Mucosa of rectum (tissue), 2 donors: ENCODE measurements around the gene ACTMAP.

Source experiments
- H3K27ac ChIP-seq, 2 donors: one replicate each; pipeline ENCODE4 v1.7.0; 2013; ENCODE audit warnings: inconsistent platforms in 2 of 2, low read depth in 2 of 2, low read length in 2 of 2
- H3K27me3 ChIP-seq, 2 donors: one replicate each; pipeline ENCODE4 v1.7.0; 2013; ENCODE audit warnings: low read length in 2 of 2; ENCODE audit not compliant: control insufficient read depth in 2 of 2, insufficient read depth in 2 of 2
- H3K36me3 ChIP-seq, 2 donors: one replicate each; pipeline ENCODE4 v1.7.0; 2013; ENCODE audit warnings: low read length in 2 of 2; ENCODE audit not compliant: control insufficient read depth in 2 of 2, insufficient read depth in 2 of 2
- H3K4me1 ChIP-seq, 2 donors: one replicate each; pipeline ENCODE4 v1.7.0; 2013; ENCODE audit warnings: low read length in 2 of 2, mild to moderate bottlenecking in 1 of 2; ENCODE audit not compliant: control insufficient read depth in 2 of 2, insufficient read depth in 2 of 2
- H3K4me3 ChIP-seq, 2 donors: one replicate each; pipeline ENCODE4 v1.7.0; 2013; ENCODE audit warnings: low read length in 2 of 2
- H3K9ac ChIP-seq, 2 donors: one replicate each; pipeline ENCODE4 v1.7.0; 2013; ENCODE audit warnings: low read length in 2 of 2, low read depth in 1 of 2, mild to moderate bottlenecking in 1 of 2
- H3K9me3 ChIP-seq, 2 donors: one replicate each; pipeline ENCODE4 v1.7.0; 2013; ENCODE audit warnings: low read length in 2 of 2; ENCODE audit not compliant: control insufficient read depth in 2 of 2
- donor health status: healthy.
- donor health status: Normal muscosa, but diverticular disease.

ACTMAP gene

GRCh38 chr19:40762754-40763470, 12.6 kb upstream of the ACTMAP start:
- no peak overlapping the region for H3K9ac ChIP-seq
- no peaks in the 10 kb centered on the region for H3K4me1 ChIP-seq
- peaks cover 73 to 76% of the 10 kb centered on the region in 2 donors for H3K36me3 ChIP-seq
- H3K27ac ChIP-seq = no peak overlapping the region
- no peaks in the 10 kb centered on the region for H3K9me3 ChIP-seq
- no peaks in the 10 kb centered on the region for H3K27me3 ChIP-seq
- no peak overlapping the region for H3K4me3 ChIP-seq

DNA sequence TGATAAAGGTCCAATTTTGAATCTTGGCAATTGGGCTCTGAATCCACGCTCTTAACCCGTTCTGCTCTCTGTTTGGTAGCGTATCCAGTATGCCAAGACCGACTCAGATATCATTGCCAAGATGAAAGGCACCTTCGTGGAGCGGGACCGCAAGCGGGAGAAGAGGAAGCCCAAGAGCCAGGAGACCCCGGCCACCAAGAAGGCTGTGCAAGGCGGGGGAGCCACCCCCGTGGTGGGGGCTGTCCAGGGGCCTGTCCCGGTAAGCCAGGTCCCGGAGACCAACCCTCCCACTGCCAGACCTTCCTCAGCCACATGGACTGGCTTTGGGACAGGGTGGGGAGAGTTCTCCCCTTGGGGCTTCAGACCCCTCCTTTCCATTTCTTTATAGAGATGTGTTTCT, 9.1 kb upstream of the ACTMAP start:
- Histone ChIP-seq H3K36me3 (peaks cover 68 to 79% of the 10 kb centered on the region in 2 donors), H3K9me3 (no peaks in the 10 kb centered on the region), H3K4me1 (peaks cover 13 to 20% of the 10 kb centered on the region in 2 donors), H3K27me3 (no peaks in the 10 kb centered on the region), H3K9ac (no peak overlapping the region), H3K27ac (no peak overlapping the region), H3K4me3 (no peak overlapping the region)

GRCh38 chr19:40758491-40758890, 8.2 kb upstream of the ACTMAP start:
- Histone ChIP-seq H3K4me1 (peaks cover 20 to 22% of the 10 kb centered on the region in 2 donors), H3K27ac (no peak overlapping the region), H3K36me3 (peaks cover 60 to 70% of the 10 kb centered on the region in 2 donors)

DNA sequence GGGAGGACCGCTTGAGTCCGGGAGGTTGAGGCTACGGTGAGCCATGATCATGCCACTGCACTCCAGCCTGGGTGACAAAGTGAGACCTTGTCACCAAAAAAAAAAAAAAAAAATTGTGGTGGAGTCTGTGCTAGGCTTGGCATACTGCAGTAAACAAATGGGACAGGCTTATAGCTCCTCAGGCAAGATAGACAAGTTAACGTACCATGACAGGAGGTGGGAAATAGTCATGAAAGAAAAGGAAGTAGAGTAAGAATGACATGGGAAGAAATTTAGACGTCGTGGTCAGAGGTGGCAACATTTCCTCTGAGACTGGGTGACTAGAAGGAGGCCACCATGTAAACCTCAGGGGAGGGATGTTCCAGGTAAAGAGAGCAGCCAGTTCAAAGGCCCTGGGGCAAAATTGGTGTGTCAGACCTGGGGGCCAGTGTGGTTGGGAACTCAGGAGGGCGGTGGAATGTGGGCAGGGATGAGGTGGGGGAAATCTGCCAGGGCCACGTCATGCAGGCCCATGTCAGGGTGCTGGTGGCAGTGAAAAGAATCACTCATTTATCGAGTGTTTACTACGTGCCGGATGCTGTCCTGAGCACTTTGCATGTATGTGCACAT, 6.3 kb upstream of the ACTMAP start:
- Histone ChIP-seq H3K9ac (peak overlapping the region in 1 of 2 donors; percentile 19), H3K27ac (no peak overlapping the region), H3K36me3 (peaks cover 41 to 52% of the 10 kb centered on the region in 2 donors), H3K27me3 (no peaks in the 10 kb centered on the region), H3K4me3 (no peak overlapping the region), H3K4me1 (peaks cover 22 to 32% of the 10 kb centered on the region in 2 donors), H3K9me3 (no peaks in the 10 kb centered on the region)

More at GRCh38 chr19:40758491-40758890, 8.2 kb upstream of the ACTMAP start:
- Histone ChIP-seq H3K4me3 (no peak overlapping the region), H3K9me3 (no peaks in the 10 kb centered on the region), H3K27me3 (no peaks in the 10 kb centered on the region), H3K9ac (no peak overlapping the region)

DNA sequence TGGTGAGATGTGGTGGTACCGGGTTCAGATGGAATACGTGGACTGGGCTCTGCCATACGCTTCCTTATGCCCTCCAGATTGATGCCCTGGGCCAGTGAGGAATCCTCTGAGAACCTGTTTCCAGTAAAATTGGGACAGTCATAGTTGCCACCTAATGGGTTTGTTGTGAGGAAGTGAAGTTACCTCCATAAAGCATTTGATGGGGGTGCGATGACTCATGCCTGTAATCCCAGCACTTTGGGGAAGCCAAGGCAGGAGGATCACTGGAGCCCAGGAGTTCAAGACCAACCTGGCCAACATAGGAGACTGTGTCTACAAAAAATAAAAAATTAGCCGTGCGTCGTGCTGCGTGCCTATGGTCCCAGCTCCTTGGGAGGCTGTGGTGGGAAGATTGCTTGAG, 5.5 kb upstream of the ACTMAP start:
- Histone ChIP-seq H3K27ac (no peak overlapping the region), H3K36me3 (peaks cover 33 to 45% of the 10 kb centered on the region in 2 donors), H3K4me1 (peaks cover 22 to 32% of the 10 kb centered on the region in 2 donors)

GRCh38 chr19:40755248-40755624, 5.0 kb upstream of the ACTMAP start:
- Histone ChIP-seq H3K27ac (peak overlapping the region in 1 of 2 donors; percentile 91), H3K9me3 (no peaks in the 10 kb centered on the region), H3K27me3 (no peaks in the 10 kb centered on the region), H3K4me3 (peak overlapping the region in 1 of 2 donors; percentile 67), H3K4me1 (peaks cover 22 to 32% of the 10 kb centered on the region in 2 donors), H3K9ac (no peak overlapping the region), H3K36me3 (peaks cover 28 to 40% of the 10 kb centered on the region in 2 donors)

More for the DNA sequence above, 5.5 kb upstream of the ACTMAP start:
- Histone ChIP-seq H3K9me3 (no peaks in the 10 kb centered on the region), H3K27me3 (no peaks in the 10 kb centered on the region), H3K9ac (no peak overlapping the region), H3K4me3 (peak overlapping the region in 1 of 2 donors; percentile 50)

DNA sequence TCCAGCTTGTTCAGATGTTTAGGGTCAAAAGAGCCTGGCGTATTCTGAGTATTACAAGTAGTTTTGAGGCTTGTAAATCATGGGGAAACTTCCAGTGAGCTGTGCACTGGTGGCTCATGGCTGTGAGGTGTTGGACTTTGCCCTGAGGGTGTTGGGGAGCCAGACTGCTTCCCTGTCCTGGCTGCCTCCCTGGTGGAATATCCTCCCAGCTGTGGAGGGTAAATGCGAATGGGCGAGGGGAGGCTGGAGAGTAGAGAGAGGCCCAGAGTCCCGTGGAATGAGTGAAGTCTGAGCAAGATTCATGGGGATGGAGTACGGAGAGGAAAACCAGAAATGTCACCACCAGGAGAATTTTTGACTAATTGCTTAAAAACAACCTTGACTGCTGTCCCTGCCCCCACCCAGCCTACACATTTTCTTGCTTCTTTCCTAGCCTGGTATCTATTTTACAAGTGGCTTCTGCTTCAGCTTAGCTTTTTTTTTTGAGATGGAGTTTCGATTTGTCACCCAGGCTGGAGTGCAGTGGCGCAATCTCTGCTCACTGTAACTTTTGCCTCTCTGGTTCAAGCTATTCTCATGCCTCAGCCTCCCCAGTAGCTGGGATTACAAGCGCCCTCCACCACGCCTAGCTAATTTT, 4.5 kb upstream of the ACTMAP start:
- Histone ChIP-seq H3K36me3 (peaks cover 24 to 35% of the 10 kb centered on the region in 2 donors), H3K4me1 (peaks cover 24 to 37% of the 10 kb centered on the region in 2 donors), H3K9me3 (no peaks in the 10 kb centered on the region), H3K27ac (peak overlapping the region; percentile 90 to 91), H3K27me3 (no peaks in the 10 kb centered on the region), H3K4me3 (peak overlapping the region; percentile 36 to 67), H3K9ac (peak overlapping the region; percentile 64 to 70)

- H3K4me1 ChIP-seq = peaks cover 29 to 43% of the 10 kb centered on the region in 2 donors
- no peaks in the 10 kb centered on the region for H3K9me3 ChIP-seq
- H3K9ac ChIP-seq = peak overlapping the region; percentile 56 to 83
- H3K4me3 ChIP-seq = peak overlapping the region; percentile 92 to 98
- peak overlapping the region; percentile 96 to 98 for H3K27ac ChIP-seq
- H3K27me3 ChIP-seq = no peaks in the 10 kb centered on the region
- H3K36me3 ChIP-seq = peaks cover 8 to 19% of the 10 kb centered on the region in 2 donors
Measured at GRCh38 chr19:40752257-40752781, 2.0 kb upstream of the ACTMAP start.

- H3K36me3 ChIP-seq = peaks cover 1 to 7% of the 10 kb centered on the region in 2 donors
- H3K9ac ChIP-seq = peak within 1 kb of the TSS; percentile 83 to 95
- peaks cover 25 to 43% of the 10 kb centered on the region in 2 donors for H3K4me1 ChIP-seq
- H3K9me3 ChIP-seq = no peaks in the 10 kb centered on the region
- peak within 1 kb of the TSS; percentile 92 to 98 for H3K4me3 ChIP-seq
- H3K27me3 ChIP-seq = no peaks in the 10 kb centered on the region
- peak within 1 kb of the TSS; percentile 96 to 98 for H3K27ac ChIP-seq
Measured at GRCh38 chr19:40750874-40751537, 729 bp upstream of the ACTMAP start, which contains the start of gene SNRPA. TSS of gene SNRPA (plus strand) at chr19:40751203. CDS start at chr19:40751409, 206 bp downstream.
